HepG2 (cell line): ENCODE measurements around the gene CDK17. TPM values are rescaled to one million over a fixed set of nuclear protein-coding genes. Genes with fewer than 3 reads are reported as not detected.

Experiments used
- DR1 ChIP-seq: sonication (generic); formaldehyde crosslinking; IDR thresholded peaks from 2 replicates; pipeline ENCODE4 v1.8.0; 2021; ENCODE audit warnings: mild to moderate bottlenecking, missing genetic modification reagents, inconsistent platforms
- FOXP1 ChIP-seq, 2 experiments: fragments of 450-650 bp in 1 of 2; IDR thresholded peaks; 2 replicates each; pipeline ENCODE4 v1.6.1; 2017 to 2018; ENCODE audit warnings: antibody characterized with exemption in 1 of 2
- GATAD1 ChIP-seq: IDR thresholded peaks from 2 replicates; pipeline ENCODE4 v1.6.1; 2016; ENCODE audit warnings: missing genetic modification reagents, missing compliant biosample characterization
- GPN1 ChIP-seq: sonication (generic); formaldehyde crosslinking; IDR thresholded peaks from 2 replicates; pipeline ENCODE4 v1.5.1; 2020; ENCODE audit warnings: missing genetic modification reagents, borderline replicate concordance
- HOXA5 ChIP-seq: sonication (generic); formaldehyde crosslinking; IDR thresholded peaks from 2 replicates; pipeline ENCODE4 v1.4.0; 2020; ENCODE audit warnings: missing genetic modification reagents
- LCORL ChIP-seq, 2 experiments: fragments of 450-650 bp in 1 of 2; sonication (generic) in 1 of 2; formaldehyde crosslinking in 1 of 2; IDR thresholded peaks; 2 replicates each; pipeline versions ENCODE4 v1.5.0 to v1.6.1; 2017 to 2020; ENCODE audit warnings: antibody characterized with exemption in 1 of 2, missing genetic modification reagents in 1 of 2
- MED1 ChIP-seq: sonication (generic); formaldehyde crosslinking; IDR thresholded peaks from 2 replicates; pipeline ENCODE4 v1.4.0; 2020; ENCODE audit warnings: missing genetic modification reagents
- NONO ChIP-seq, 2 experiments: fragments of 450-650 bp in 1 of 2; sonication (generic) in 1 of 2; formaldehyde crosslinking in 1 of 2; IDR thresholded peaks in 1 of 2; conservative IDR thresholded peaks in 1 of 2; 2 replicates each; pipeline versions ENCODE4 v1.6.1 to v1.8.0; 2017 to 2022; ENCODE audit warnings: mild to moderate bottlenecking in 1 of 2, missing genetic modification reagents in 1 of 2, moderate library complexity in 1 of 2
- NRL ChIP-seq: sonication (generic); formaldehyde crosslinking; IDR thresholded peaks from 2 replicates; pipeline ENCODE4 v1.5.0; 2020; ENCODE audit warnings: missing genetic modification reagents, mild to moderate bottlenecking, moderate library complexity, borderline replicate concordance
- POLR2AphosphoS5 ChIP-seq: IDR thresholded peaks from 2 replicates; pipeline ENCODE4 v1.6.1; 2012; ENCODE audit warnings: low read depth, low read length
- UBTF ChIP-seq: sonication (generic); formaldehyde crosslinking; IDR thresholded peaks from 2 replicates; pipeline ENCODE4 v1.4.0; 2020; ENCODE audit warnings: mild to moderate bottlenecking, missing genetic modification reagents
- ZBTB14 ChIP-seq: sonication (generic); formaldehyde crosslinking; IDR thresholded peaks from 2 replicates; pipeline ENCODE4 v1.4.0; 2020; ENCODE audit warnings: missing genetic modification reagents
- ZBTB7A ChIP-seq: sonication (generic); formaldehyde crosslinking; IDR thresholded peaks from 2 replicates; pipeline ENCODE4 v1.8.0; 2022; ENCODE audit warnings: mild to moderate bottlenecking, missing genetic modification reagents
- ZNF234 ChIP-seq: sonication (generic); formaldehyde crosslinking; conservative IDR thresholded peaks from 2 replicates; pipeline ENCODE4 v1.5.1; 2020; ENCODE audit warnings: mild to moderate bottlenecking, missing genetic modification reagents
- ZNF263 ChIP-seq: sonication (generic); formaldehyde crosslinking; IDR thresholded peaks from 2 replicates; pipeline ENCODE4 v1.4.0; 2020; ENCODE audit warnings: missing genetic modification reagents
- ZNF780A ChIP-seq: sonication (generic); formaldehyde crosslinking; IDR thresholded peaks from 2 replicates; pipeline ENCODE4 v1.8.0; 2022; ENCODE audit warnings: mild to moderate bottlenecking, missing genetic modification reagents, moderate library complexity
- polyA plus RNA-seq, 8 experiments: library from polyadenylated mRNA; depleted of rRNA in 3 of 8; stranded (reverse) in 7 of 8; unstranded in 1 of 8; fragments of >200 nt; fragmentation: Illumina TruSeq in 4 of 8; extraction: Trizol in 4 of 8; gene quantifications; 2 replicates each; pipeline versions ENCODE4 v1.2.1 to v1.2.3, GENCODE V29; 2011 to 2016; ENCODE audit warnings: low read depth in 4 of 8, missing spikeins in 1 of 8, mixed read lengths in 1 of 8; ENCODE audit not compliant: insufficient read depth in 1 of 8
- total RNA-seq, 5 experiments: library from RNA; depleted of rRNA; stranded (reverse); fragments of >200 nt; fragmentation: Illumina TruSeq; extraction: Trizol; gene quantifications; 2 replicates each; pipeline ENCODE4 v1.2.3, GENCODE V29; 2016; ENCODE audit warnings: low read depth in 1 of 5
- TF ChIP-seq, protein P1 (sequence below): sonication (generic); formaldehyde crosslinking; IDR thresholded peaks from 2 replicates; pipeline ENCODE4 v1.4.0; 2020; ENCODE audit warnings: mild to moderate bottlenecking, low read depth, missing genetic modification reagents
- TF ChIP-seq, protein P2 (sequence below): sonication (generic); formaldehyde crosslinking; IDR thresholded peaks from 2 replicates; pipeline ENCODE4 v1.5.0; 2020; ENCODE audit warnings: missing genetic modification reagents
- TF ChIP-seq, protein P3 (sequence below): sonication (generic); formaldehyde crosslinking; IDR thresholded peaks from 2 replicates; pipeline ENCODE4 v1.8.1; 2023; ENCODE audit warnings: mild to moderate bottlenecking, missing genetic modification reagents
- TF ChIP-seq, protein P4 (sequence below): sonication (generic); formaldehyde crosslinking; IDR thresholded peaks from 2 replicates; pipeline ENCODE4 v1.5.0; 2020; ENCODE audit warnings: mild to moderate bottlenecking, missing genetic modification reagents, moderate library complexity

CDK17 gene
- total and polyA plus RNA-seq, 2 of the 13 experiments (the other 11 are each of a cell fraction or from before 2014, with no cell fraction given) = 9.9 to 22.3 TPM

- TF ChIP-seq UBTF = no peak; the same call in 1 of the 2 replicates
- no peak for TF ChIP-seq NONO (IDR thresholded peaks at IDR 0.05)
- peak; percentile 42; the same call in 1 of the 2 replicates for TF ChIP-seq NONO (CRISPR knock-in tag; conservative IDR thresholded peaks at IDR 0.05)
- TF ChIP-seq, protein P1, sequence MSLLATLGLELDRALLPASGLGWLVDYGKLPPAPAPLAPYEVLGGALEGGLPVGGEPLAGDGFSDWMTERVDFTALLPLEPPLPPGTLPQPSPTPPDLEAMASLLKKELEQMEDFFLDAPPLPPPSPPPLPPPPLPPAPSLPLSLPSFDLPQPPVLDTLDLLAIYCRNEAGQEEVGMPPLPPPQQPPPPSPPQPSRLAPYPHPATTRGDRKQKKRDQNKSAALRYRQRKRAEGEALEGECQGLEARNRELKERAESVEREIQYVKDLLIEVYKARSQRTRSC (CRISPR knock-in tag) = no peak
- TF ChIP-seq FOXP1 (IDR thresholded peaks at IDR 0.05) = no peak
- no peak for TF ChIP-seq FOXP1 (CRISPR knock-in tag; IDR thresholded peaks at IDR 0.05)
- TF ChIP-seq, protein P2, sequence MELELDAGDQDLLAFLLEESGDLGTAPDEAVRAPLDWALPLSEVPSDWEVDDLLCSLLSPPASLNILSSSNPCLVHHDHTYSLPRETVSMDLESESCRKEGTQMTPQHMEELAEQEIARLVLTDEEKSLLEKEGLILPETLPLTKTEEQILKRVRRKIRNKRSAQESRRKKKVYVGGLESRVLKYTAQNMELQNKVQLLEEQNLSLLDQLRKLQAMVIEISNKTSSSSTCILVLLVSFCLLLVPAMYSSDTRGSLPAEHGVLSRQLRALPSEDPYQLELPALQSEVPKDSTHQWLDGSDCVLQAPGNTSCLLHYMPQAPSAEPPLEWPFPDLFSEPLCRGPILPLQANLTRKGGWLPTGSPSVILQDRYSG (CRISPR knock-in tag) = no peak
- TF ChIP-seq ZNF263 (CRISPR knock-in tag) = peak; percentile 48; the same call in 1 of the 2 replicates
- no peak for TF ChIP-seq ZNF780A
- TF ChIP-seq, protein P3, sequence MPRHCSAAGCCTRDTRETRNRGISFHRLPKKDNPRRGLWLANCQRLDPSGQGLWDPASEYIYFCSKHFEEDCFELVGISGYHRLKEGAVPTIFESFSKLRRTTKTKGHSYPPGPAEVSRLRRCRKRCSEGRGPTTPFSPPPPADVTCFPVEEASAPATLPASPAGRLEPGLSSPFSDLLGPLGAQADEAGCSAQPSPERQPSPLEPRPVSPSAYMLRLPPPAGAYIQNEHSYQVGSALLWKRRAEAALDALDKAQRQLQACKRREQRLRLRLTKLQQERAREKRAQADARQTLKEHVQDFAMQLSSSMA = no peak
- TF ChIP-seq, protein P4, sequence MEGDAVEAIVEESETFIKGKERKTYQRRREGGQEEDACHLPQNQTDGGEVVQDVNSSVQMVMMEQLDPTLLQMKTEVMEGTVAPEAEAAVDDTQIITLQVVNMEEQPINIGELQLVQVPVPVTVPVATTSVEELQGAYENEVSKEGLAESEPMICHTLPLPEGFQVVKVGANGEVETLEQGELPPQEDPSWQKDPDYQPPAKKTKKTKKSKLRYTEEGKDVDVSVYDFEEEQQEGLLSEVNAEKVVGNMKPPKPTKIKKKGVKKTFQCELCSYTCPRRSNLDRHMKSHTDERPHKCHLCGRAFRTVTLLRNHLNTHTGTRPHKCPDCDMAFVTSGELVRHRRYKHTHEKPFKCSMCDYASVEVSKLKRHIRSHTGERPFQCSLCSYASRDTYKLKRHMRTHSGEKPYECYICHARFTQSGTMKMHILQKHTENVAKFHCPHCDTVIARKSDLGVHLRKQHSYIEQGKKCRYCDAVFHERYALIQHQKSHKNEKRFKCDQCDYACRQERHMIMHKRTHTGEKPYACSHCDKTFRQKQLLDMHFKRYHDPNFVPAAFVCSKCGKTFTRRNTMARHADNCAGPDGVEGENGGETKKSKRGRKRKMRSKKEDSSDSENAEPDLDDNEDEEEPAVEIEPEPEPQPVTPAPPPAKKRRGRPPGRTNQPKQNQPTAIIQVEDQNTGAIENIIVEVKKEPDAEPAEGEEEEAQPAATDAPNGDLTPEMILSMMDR (CRISPR knock-in tag) = peak; percentile 21; the same call in 1 of the 2 replicates
- no peak for TF ChIP-seq LCORL (IDR thresholded peaks at IDR 0.05)
- peak; percentile 13; the same call in 1 of the 2 replicates for TF ChIP-seq LCORL (CRISPR knock-in tag; IDR thresholded peaks at IDR 0.05)
- no peak; the same call in 1 of the 2 replicates for TF ChIP-seq MED1
- TF ChIP-seq NRL (CRISPR knock-in tag) = no peak; the same call in 1 of the 2 replicates
- 0 out of 2 replicates have a peak, but pooled peaks have one; percentile 15 for TF ChIP-seq DR1 (CRISPR knock-in tag)
- no peak for TF ChIP-seq GPN1 (CRISPR knock-in tag)
- TF ChIP-seq ZBTB14 (CRISPR knock-in tag) = no peak
- 0 out of 2 replicates have a peak, but pooled peaks have one; percentile 18 for TF ChIP-seq ZBTB7A (CRISPR knock-in tag)
- no peak for TF ChIP-seq POLR2AphosphoS5
- 0 out of 2 replicates have a peak, but pooled peaks have one; percentile 21 for TF ChIP-seq ZNF234 (CRISPR knock-in tag)
- TF ChIP-seq GATAD1 (CRISPR knock-in tag) = no peak
- TF ChIP-seq HOXA5 (CRISPR knock-in tag) = 0 out of 2 replicates have a peak, but pooled peaks have one; percentile 12
These were observed 920 bp downstream of the CDK17 start (continued) for GRCh38 chr12:96399120-96399918.
